ENCODE results near the gene CEL.
"Not testable (repeated sequence)": the region's sequence is repeated elsewhere in the genome, so short reads cannot be mapped to it uniquely, and the experiment has no call there.

Gene CEL

DNA sequence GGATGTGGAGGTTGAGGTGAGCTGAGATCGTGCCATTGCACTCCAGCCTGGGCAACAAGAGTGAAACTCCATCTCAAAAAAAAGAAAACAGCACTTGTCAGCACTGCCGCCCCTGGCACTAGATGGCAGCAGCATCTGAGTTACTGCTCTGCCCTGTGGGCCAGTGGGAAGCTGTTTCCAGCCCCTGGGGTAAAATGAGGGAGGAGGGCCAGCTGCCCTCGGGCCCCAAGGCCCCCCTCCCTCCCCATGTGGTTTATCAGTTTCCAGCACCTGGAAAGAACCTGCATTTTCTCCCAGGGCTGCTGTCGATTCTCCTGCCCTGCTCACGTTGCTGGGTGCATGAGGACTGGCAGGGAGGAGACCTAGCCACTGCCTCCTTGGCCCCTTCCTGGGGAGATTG, 13.2 kb upstream of the CEL start:
- no peak for DNase-seq

DNA sequence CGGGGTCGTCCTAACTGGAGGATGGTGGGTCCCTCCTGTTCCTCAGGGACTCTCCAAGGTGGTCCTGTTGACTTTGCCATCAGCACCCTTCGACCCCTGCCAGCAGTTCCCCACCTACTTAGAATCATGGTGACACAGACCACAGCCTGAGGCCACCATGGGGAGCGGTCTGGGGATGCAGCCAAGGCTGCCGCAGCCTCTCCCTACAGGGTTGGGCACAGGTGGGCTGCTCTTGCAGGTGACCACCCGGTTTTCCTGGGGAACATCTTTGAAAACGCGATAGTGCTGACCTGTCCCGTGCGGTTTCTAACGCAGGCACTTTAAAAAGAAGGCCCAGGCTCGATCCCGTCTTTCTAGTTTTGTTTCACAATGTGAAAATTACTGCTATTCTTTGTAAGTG, 12.7 kb upstream of the CEL start:
- no peak for DNase-seq

DNA sequence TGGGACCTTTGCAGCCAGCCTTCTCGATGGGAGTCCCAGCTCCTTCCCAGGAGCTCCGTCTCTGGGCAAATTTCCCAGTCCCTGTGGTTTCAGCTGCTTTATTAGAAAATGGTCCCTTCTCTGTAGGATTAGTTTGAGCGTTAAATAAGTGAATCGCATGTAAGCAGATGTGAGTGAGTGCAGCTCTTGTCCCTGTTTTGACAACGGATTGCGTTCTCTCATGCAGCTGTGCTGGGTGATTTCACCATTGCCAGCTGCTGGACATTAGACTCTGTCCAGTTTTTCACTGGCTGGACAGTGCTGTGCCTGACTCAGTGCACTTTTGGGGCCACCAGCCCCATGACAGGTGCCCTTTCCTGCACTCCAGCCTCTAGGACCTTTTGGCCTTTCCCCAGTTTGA, 11.6 kb upstream of the CEL start:
- no peak for DNase-seq

DNA sequence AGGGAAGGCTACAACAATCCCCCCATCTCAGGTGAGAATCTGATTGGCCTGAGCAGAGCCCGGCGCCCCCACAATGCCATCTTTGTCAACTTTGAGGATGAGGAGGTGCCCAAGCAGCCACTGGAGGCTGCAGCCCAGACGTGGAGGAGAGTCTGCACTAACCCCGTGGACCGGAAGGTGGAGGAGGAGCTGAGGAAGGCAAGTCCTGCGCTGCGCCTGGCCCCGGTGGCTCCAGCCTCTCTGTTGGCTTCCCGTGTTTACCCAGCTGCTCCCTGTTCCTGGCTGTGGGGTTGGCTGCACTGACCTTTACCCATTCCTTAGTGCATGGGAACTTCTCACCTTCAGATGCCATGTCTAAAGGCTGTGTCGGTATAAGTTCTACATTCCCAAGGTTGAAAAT, 11.0 kb upstream of the CEL start:
- no peak for DNase-seq

DNA sequence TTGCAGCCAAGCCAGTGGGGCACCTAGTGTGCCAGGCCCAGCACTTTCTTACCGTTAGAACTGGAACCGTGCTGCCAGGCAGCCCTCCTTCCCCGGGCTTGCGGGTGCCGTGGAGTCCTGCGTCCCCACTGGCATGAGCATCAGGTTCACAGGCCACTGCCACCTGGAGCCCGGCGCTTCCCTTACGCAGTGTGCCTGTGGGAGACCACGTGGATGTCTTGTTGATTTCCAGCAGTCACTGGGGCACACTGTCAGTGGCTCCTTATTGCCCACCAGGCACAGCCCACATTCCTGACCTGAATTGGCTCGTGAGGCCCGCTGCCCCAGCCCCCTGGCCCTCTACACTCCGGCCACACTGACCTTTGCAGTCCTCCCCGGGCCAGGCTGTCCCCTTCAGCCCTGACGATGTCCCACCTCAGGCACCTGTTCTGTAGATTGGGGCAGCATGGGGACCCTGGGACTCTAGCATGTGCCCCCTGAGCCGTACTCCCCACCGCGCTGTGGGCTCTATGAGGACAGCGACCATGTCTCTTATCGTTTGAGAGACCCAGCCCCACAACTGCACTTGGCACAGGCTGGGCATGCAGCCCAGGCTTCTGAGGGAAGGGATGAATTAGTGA, 10.4 kb upstream of the CEL start:
- no peak for DNase-seq

DNA sequence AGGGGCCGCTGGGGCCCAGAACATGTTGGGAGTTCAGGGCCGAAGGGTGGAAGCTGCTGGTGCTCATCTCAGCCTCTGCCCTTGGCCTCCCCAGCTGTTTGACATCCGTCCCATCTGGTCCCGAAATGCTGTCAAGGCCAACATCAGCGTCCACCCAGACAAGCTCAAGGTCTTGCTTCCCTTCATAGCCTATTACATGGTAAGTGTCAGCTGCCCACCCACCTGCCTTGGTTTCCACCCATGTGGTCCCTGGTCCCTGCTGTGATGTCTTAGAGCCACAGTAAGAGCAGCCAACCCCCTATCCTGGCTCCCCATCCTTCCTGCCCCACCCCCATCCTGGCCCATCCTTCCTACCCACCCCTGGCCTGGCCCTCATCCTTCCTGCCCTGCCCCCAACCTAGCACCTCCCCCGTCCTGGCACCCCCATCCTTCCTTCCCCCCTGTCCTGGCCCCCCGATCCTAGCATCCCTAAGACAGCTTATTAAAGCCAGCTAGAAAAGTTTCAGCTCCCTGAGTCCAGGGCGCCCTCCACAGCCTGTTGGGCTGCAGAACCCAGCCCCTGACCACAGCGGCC, 9.7 kb upstream of the CEL start:
- DNase-seq = no peak

DNA sequence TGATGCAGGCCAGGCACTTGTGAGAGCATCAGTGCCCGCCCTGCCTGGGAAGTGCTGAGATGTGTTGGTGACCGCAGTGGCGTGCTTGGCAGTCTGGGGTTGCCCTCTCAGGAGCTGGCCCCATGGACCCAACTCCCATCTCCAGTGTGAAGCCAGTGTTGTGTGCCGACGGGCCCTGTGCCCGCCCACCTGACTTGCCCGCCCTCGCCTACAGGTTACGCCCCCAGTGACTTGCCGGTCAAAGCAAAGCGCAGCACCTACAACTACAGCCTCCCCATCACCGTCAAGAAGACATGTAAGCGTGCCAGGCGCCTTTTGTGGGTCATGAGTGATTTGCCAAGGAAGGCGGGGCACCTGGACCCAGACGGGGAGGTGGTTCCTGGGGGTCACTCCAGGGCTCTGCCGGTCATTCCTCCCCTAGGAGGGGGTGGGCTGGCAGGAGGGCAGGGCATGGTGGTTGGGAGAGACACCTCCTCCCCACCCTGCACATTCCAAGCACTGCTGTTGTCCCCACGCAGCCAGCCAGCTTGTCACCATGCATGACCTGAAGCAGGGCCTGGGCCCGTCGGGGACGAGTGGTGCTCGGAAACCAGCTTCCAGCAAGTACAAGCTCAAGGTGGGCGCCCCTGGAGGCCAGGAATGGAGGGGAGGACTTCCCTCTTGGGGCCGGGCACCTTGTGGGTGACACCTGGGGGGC, 7.4 kb upstream of the CEL start:
- DNase-seq = no peak

DNA sequence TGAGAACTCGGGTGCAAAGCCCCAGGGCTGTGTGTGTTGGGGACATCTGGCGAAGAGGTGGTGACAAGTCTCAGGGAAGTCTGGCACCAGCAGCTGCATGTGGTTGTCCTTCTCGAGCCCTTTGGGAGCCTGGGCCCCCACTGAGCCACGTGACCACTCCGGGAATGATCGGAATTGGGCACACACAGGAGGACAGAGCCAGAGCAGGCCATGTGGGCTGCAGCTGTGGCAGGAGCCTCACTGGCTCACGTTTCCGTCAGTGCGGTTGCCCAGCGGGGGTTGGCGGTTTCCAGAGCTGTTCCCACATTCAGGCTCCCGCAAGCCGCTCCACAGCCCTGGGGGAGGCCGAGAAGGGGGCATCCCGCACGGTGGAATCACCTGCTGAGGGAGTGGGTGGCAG, 6.8 kb upstream of the CEL start:
- no peak for DNase-seq

DNA sequence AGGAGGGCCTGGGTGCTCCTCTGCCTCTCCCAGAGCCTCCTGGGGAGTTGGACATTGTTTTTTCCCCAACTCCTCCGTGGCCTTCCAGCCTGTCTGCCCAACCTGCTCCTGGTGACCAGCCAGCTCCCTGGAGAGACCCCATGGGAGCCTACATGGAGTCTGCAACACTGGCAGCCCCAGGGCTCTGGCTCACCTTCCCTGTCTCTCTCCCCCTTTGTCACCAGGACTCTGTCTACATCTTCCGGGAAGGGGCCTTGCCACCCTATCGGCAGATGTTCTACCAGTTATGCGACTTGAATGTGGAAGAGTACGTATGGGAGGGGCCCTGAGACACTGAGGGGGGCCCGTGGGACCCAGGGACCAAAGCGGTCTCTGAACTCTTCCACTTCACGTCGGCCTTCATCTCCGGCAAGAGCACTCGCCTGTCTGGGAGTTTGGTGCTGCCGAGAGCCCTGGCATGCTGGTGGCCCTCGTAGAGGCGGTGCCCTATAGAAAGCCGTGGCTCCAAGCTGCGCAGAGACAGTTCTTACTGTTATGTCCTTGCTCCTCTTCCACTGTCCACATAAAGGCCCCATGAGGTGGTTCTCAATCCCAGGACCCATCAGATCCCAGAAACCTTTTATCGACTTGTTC, 5.9 kb upstream of the CEL start:
- no peak for DNase-seq

DNA sequence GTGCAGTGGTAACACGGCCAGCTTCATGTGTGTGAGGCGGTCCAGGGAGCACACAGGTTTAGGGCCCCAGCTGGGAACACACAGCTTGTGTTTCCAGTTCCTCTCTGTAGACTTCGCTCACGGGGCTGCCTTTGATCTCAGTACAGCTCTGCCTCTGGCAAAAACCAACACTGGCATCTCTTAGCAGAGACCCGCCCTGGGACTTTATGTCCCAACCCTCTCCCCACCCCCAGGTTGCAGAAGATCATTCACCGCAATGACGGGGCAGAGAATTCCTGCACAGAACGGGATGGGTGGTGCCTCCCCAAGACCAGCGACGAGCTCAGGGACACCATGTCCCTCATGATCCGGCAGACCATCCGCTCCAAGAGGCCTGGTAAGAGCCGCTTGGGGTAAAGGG, 5.2 kb upstream of the CEL start:
- no peak for DNase-seq

DNA sequence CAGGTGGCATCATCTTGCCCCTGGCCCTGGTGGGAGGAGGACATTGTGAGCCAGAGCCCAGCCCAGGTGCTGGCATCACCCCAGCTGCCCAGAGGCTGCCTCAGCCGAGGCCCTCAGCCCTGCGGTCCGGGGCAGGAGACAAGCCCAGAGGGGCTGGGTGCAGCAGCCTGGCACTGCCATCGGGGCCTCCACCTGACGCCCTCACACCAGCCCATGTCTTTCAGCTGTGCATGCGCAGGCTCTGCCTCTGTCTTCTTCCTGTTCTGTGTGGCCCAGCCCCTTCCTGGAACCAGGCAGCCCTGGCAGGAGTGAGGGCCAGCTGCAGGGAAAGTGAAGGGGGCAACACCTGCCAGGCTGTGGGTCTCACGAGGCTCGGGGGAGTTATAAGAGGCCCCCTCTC, 4.8 kb upstream of the CEL start:
- DNase-seq = no peak

DNA sequence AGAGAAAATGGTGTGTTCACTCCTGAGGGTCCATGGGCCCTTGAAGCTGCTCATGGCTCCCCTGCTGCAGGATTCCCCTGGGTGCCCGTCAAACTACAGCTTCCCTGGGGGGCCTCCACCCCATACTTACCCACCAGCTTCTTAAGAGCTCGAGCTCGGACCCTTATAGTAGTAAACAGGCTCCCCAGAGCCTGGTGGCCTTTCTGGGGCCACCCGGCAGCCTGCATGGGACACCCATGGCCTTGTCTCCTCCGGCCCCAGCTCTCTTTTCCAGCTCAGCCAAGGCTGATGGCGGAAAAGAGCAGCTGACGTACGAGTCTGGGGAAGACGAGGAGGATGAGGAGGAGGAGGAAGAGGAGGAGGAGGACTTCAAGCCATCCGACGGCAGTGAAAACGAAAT, 4.2 kb upstream of the CEL start:
- DNase-seq = no peak

DNA sequence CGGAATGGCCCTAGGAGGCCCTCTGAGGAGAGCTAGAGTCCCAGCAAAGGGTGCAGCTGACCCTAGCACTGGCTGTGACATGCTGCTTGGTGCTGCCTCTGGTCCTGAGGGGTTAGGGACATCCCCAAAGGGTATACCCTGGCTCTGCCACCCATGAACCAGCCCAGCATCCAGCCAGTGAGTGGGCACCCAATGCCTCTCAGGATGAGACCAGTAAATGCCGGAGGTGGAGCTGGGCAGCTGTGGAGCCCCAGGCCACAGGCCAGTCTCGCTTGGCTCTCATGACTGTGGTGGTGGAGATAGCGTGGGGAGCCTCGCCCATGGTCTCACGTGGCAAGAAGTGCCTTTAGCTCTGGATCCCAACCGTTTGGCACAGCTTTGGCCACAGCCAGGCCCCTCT, 3.7 kb upstream of the CEL start:
- DNase-seq = no peak

DNA sequence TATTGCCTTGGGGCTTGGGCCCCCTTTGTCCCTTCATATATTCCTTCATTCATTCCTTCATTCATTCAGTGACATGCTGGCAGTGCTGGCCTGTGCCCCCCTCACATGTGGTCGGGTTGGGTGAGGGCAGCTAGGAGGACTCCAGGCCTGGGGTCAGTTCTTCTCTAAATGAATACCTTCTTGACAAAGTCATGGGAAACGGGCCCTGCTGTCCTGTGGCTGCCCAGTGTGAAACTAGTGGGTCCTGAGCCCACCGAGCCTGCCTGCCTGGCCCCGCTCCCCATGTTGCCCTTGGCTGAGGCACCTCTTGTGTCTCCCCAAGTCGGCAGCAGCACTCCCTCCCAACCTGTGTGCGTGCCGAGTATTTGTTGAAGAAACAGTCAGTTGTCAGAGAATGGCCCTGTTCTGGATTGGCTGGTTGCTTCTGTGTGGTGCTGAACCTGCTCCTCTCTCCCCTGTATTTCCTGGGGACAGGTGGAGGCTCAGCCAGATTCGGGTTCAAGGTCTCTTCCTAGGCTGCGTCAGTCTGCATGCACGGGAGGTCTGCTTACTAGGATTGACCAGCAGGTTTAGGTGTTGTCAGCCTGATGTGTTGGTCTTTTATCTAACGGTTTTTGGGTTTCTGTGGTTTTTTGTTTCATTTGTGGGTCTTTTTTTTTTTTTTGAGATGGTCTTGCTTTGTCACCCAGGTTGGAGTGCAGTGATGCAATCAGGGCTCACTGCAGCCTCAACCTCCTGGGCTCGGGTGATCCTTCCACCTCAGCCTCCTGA, 3.0 kb upstream of the CEL start:
- DNase-seq = no peak

DNA sequence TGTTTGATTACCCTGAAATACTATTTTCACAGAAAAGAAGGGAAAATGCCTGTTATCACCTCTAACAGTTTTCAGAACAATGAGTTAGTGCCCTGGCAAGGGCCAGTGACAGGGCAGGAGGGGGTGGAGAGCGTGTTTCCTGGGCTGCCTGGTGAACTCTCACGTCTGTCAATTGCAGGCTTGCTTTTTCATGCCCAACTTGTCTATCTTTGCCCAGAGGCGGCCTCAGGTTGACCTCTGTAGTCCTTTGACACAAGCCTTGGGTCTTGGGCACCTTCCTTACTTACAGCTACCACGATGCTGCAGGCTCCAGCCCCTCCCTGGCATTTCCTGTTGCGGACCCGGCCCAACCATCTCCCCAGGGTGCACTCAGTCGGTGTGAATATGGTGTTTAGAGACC, 2.2 kb upstream of the CEL start:
- no peak for DNase-seq

DNA sequence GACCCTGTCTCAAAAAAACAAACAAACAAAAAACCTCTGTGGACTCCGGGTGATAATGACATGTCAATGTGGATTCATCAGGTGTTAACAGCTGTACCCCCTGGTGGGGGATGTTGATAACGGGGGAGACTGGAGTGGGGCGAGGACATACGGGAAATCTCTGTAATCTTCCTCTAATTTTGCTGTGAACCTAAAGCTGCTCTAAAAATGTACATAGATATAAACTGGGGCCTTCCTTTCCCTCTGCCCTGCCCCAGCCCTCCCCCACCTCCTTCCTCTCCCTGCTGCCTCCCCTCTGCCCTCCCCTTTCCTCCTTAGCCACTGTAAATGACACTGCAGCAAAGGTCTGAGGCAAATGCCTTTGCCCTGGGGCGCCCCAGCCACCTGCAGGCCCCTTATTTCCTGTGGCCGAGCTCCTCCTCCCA, 1.4 kb upstream of the CEL start:
- no peak for DNase-seq

DNA sequence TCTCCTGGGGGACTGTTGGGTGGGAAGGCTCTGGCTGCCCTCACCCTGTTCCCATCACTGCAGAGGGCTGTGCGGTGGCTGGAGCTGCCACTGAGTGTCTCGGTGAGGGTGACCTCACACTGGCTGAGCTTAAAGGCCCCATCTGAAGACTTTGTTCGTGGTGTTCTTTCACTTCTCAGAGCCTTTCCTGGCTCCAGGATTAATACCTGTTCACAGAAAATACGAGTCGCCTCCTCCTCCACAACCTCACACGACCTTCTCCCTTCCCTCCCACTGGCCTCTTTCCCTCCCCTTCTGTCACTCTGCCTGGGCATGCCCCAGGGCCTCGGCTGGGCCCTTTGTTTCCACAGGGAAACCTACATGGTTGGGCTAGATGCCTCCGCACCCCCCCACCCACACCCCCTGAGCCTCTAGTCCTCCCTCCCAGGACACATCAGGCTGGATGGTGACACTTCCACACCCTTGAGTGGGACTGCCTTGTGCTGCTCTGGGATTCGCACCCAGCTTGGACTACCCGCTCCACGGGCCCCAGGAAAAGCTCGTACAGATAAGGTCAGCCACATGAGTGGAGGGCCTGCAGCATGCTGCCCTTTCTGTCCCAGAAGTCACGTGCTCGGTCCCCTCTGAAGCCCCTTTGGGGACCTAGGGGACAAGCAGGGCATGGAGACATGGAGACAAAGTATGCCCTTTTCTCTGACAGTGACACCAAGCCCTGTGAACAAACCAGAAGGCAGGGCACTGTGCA, 590 bp upstream of the CEL start:
- DNase-seq = not testable (repeated sequence)

DNA sequence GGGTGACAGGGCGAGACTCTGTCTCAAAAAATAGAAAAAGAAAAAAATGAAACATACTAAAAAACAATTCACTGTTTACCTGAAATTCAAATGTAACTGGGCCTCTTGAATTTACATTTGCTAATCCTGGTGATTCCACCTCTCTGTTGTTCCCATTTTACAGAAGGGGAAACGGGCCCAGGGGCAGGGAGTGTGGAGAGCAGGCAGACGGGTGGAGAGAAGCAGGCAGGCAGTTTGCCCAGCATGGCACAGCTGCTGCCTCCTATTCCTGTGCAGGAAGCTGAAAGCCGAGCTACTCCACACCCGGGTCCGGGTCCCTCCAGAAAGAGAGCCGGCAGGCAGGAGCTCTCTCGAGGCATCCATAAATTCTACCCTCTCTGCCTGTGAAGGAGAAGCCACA, 788 bp downstream of the CEL start:
- not testable (repeated sequence) for DNase-seq

DNA sequence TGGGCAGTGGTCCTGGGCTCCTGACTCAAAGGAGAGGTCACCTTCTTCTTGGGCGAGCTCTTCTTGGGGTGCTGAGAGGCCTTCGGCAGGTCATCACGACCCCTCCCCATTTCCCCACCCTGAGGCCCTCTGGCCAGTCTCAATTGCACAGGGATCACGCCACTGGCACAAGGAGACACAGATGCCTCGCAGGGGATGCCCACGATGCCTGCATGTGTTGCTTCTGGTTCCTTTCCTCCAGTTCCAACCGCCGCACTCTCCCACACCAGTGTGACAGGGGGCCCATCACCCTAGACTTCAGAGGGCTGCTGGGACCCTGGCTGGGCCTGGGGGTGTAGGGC, 1.3 kb downstream of the CEL start:
- DNase-seq = no peak

DNA sequence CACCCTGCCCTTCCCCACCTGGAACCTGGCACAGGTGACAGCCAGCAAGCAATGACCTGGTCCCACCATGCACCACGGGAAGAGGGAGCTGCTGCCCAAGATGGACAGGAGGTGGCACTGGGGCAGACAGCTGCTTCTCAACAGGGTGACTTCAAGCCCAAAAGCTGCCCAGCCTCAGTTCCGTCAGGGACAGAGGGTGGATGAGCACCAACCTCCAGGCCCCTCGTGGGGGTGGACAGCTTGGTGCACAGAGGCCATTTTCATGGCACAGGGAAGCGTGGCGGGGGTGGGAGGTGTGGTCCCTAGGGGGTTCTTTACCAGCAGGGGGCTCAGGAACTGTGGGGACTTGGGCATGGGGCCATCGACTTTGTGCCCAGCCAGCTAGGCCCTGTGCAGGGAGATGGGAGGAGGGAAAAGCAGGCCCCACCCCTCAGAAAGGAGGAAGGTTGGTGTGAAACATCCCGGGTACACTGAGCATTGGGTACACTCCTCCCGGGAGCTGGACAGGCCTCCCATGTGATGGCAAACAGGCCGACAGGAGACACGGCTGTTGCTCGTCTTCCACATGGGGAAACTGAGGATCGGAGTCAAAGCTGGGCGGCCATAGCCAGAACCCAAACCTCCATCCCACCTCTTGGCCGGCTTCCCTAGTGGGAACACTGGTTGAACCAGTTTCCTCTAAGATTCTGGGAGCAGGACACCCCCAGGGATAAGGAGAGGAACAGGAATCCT, 1.9 kb downstream of the CEL start:
- DNase-seq = no peak

DNA sequence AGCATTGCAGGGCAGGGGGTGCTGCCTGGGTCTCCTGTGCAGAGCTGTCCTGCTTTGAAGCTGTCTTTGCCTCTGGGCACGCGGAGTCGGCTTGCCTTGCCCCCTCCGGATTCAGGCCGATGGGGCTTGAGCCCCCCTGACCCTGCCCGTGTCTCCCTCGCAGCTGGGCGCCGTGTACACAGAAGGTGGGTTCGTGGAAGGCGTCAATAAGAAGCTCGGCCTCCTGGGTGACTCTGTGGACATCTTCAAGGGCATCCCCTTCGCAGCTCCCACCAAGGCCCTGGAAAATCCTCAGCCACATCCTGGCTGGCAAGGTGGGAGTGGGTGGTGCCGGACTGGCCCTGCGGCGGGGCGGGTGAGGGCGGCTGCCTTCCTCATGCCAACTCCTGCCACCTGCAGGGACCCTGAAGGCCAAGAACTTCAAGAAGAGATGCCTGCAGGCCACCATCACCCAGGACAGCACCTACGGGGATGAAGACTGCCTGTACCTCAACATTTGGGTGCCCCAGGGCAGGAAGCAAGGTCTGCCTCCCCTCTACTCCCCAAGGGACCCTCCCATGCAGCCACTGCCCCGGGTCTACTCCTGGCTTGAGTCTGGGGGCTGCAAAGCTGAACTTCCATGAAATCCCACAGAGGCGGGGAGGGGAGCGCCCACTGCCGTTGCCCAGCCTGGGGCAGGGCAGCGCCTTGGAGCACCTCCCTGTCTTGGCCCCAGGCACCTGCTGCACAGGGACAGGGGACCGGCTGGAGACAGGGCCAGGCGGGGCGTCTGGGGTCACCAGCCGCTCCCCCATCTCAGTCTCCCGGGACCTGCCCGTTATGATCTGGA, 2.7 kb downstream of the CEL start:
- DNase-seq = no peak

All from activated effector memory CD4-positive, alpha-beta T cell treated with Interleukin-2 at 50 U/mL for 16 hours (primary cell).